K562 (cell line): ENCODE measurements around the gene C15orf62. TPM values are rescaled to one million over a fixed set of nuclear protein-coding genes. Genes with fewer than 3 reads are reported as not detected.

Source experiments
- ARID2 ChIP-seq: fragments of 450-650 bp; IDR thresholded peaks from 2 replicates; pipeline ENCODE4 v1.6.1; 2017; ENCODE audit warnings: antibody characterized with exemption, mild to moderate bottlenecking
- ATF3 ChIP-seq, 2 experiments: fragments of 450-650 bp in 1 of 2; sonication (generic) in 1 of 2; formaldehyde crosslinking in 1 of 2; IDR thresholded peaks in 1 of 2; conservative IDR thresholded peaks in 1 of 2; 2 replicates each; pipeline versions ENCODE4 v1.6.1 to v1.8.1; 2016 to 2023; ENCODE audit warnings: mild to moderate bottlenecking in 2 of 2, moderate library complexity in 2 of 2, inconsistent platforms in 1 of 2, missing genetic modification reagents in 1 of 2
- CC2D1A ChIP-seq: fragments of 450-650 bp; IDR thresholded peaks from 2 replicates; pipeline ENCODE4 v1.6.1; 2017; ENCODE audit warnings: mild to moderate bottlenecking
- CREM ChIP-seq: IDR thresholded peaks from 2 replicates; pipeline ENCODE4 v1.6.1; 2014; ENCODE audit warnings: antibody characterized with exemption, low read depth
- EP400 ChIP-seq: fragments of 450-650 bp; IDR thresholded peaks from 2 replicates; pipeline ENCODE4 v1.6.1; 2017; ENCODE audit warnings: antibody characterized with exemption, mild to moderate bottlenecking, moderate library complexity
- FOXM1 ChIP-seq, 2 experiments: fragments of 450-650 bp in 1 of 2; sonication (generic) in 1 of 2; formaldehyde crosslinking in 1 of 2; IDR thresholded peaks; 2 replicates each; pipeline versions ENCODE4 v1.6.1 to v1.9.0; 2017 to 2022; ENCODE audit warnings: low read depth in 2 of 2, mild to moderate bottlenecking in 2 of 2, missing genetic modification reagents in 1 of 2, moderate library complexity in 1 of 2
- GTF2E2 ChIP-seq: fragments of 200-800 bp; sonication (Bioruptor generic); IDR thresholded peaks from 2 replicates; pipeline ENCODE4 v1.6.1; 2016; ENCODE audit warnings: missing genetic modification characterization, missing compliant biosample characterization
- ILF3 ChIP-seq: fragments of 450-650 bp; IDR thresholded peaks from 2 replicates; pipeline ENCODE4 v1.6.1; 2018; ENCODE audit warnings: antibody characterized with exemption, mild to moderate bottlenecking, moderate library complexity, borderline replicate concordance
- KHSRP ChIP-seq: fragments of 450-650 bp; IDR thresholded peaks from 2 replicates; pipeline ENCODE4 v1.6.1; 2017
- MAX ChIP-seq: sonication (generic); formaldehyde crosslinking; IDR thresholded peaks from 2 replicates; pipeline ENCODE4 v1.9.0; 2022; ENCODE audit warnings: mild to moderate bottlenecking, missing genetic modification reagents
- NFRKB ChIP-seq: fragments of 450-650 bp; IDR thresholded peaks from 2 replicates; pipeline ENCODE4 v1.6.1; 2016; ENCODE audit warnings: low read depth
- PHF20 ChIP-seq: fragments of 450-650 bp; IDR thresholded peaks from 2 replicates; pipeline ENCODE4 v1.6.1; 2018; ENCODE audit not compliant: partially characterized antibody
- POLR2G ChIP-seq: fragments of 200-400 bp; formaldehyde crosslinking; IDR thresholded peaks from 2 replicates; pipeline ENCODE4 v1.6.1; 2017; ENCODE audit warnings: low read depth, mild to moderate bottlenecking, antibody characterized with exemption, low read length, moderate library complexity
- SP2 ChIP-seq: IDR thresholded peaks from 2 replicates; pipeline ENCODE4 v1.6.1; 2011; ENCODE audit warnings: mild to moderate bottlenecking, low read depth, low read length, moderate library complexity; ENCODE audit not compliant: poor library complexity, severe bottlenecking; ENCODE audit errors: extremely low read depth
- TAF7 ChIP-seq: fragments of 450-650 bp; IDR thresholded peaks from 2 replicates; pipeline ENCODE4 v1.6.1; 2016; ENCODE audit warnings: missing genetic modification characterization, missing compliant biosample characterization
- TCF7 ChIP-seq: sonication (generic); IDR thresholded peaks from 2 replicates; pipeline ENCODE4 v1.6.1; 2016; ENCODE audit warnings: antibody characterized with exemption, borderline replicate concordance
- TCF7L2 ChIP-seq: fragments of 150-350 bp; IDR thresholded peaks from 2 replicates; pipeline ENCODE4 v1.6.1; 2016; ENCODE audit warnings: low read depth, mild to moderate bottlenecking, low read length, moderate library complexity
- TRIM24 ChIP-seq, 2 experiments: fragments of 450-650 bp; IDR thresholded peaks; 2 replicates each; pipeline ENCODE4 v1.6.1; 2016
- ZMIZ1 ChIP-seq, 2 experiments: fragments of 150-350 bp in 1 of 2; IDR thresholded peaks; 2 replicates each; pipeline ENCODE4 v1.6.1; 2012 to 2016; ENCODE audit warnings: low read depth in 2 of 2, low read length in 2 of 2, mild to moderate bottlenecking in 1 of 2, moderate library complexity in 1 of 2
- ZNF121 ChIP-seq: sonication (generic); formaldehyde crosslinking; conservative IDR thresholded peaks from 2 replicates; pipeline ENCODE4 v1.8.0; 2022; ENCODE audit warnings: missing genetic modification reagents
- ZNF699 ChIP-seq: fragments of 250-450 bp; sonication (Bioruptor Pico); IDR thresholded peaks from 2 replicates; pipeline ENCODE4 v1.8.0; 2021; ENCODE audit warnings: mild to moderate bottlenecking, moderate library complexity; ENCODE audit not compliant: insufficient replicate concordance
- polyA plus RNA-seq, 8 experiments: library from polyadenylated mRNA; depleted of rRNA in 4 of 8; stranded (reverse) in 5 of 8; unstranded in 3 of 8; fragments of >200 nt; fragmentation: Nextera tagmentation in 2 of 8; fragmentation: Illumina TruSeq in 1 of 8; extraction: Ambion mirVana in 2 of 8; extraction: Trizol in 1 of 8; gene quantifications; 2 replicates each; pipeline versions ENCODE4 v1.2.1 to v1.2.3, GENCODE V29; 2011 to 2014; ENCODE audit warnings: inconsistent platforms in 1 of 8, missing spikeins in 1 of 8
- total RNA-seq, 7 experiments: library from RNA; depleted of rRNA in 6 of 7; stranded (reverse); fragments of >200 nt in 6 of 7; fragmentation: Illumina TruSeq in 2 of 7; extraction: Trizol in 2 of 7; gene quantifications; 2 replicates each; pipeline versions ENCODE4 v1.2.1 to v1.2.3, GENCODE V29; 2011 to 2021; ENCODE audit warnings: low replicate concordance in 1 of 7

Gene C15orf62
- total and polyA plus RNA-seq, 9 of the 15 experiments (the other 6 are each of a cell fraction or from before 2014, with no cell fraction given), result 0.01 to 0.76 (median 0.30) TPM; not detected in 1

- TF ChIP-seq TCF7L2 (no peak), EP400 (peak; percentile 77), ATF3 (IDR thresholded peaks at IDR 0.05) (peak; percentile 45), ATF3 (CRISPR knock-in tag; conservative IDR thresholded peaks at IDR 0.05) (no peak), CREM (peak; percentile 99), FOXM1 (IDR thresholded peaks at IDR 0.05; ENCODE audit: low read depth) (no peak), FOXM1 (CRISPR knock-in tag; IDR thresholded peaks at IDR 0.05; ENCODE audit: low read depth) (0 out of 2 replicates have a peak, but pooled peaks have one; percentile 55), NFRKB (peak; percentile 97), SP2 (no peak), PHF20 (peak; percentile 83), KHSRP (peak; percentile 93), TRIM24 (IDR thresholded peaks at IDR 0.05) (peak; percentile 72 to 82; a peak in 3 of 4 replicates), ARID2 (no peak), CC2D1A (peak; percentile 53; the same call in 1 of the 2 replicates), ZMIZ1 (IDR thresholded peaks at IDR 0.05; ENCODE audit: low read depth in 2 of 2, low read length in 2 of 2) (no peak), MAX (peak; percentile 79), ILF3 (no peak), ZNF121 (CRISPR knock-in tag) (no peak), TAF7 (tag) (peak; percentile 68), TCF7 (no peak), ZNF699 (no peak), GTF2E2 (tag) (peak; percentile 87; the same call in 1 of the 2 replicates), POLR2G (peak; percentile 95)
Observed at GRCh38 chr15:40754883-40755811, 14.6 kb upstream of the C15orf62 start, which contains the start of gene RMDN3 (continued).
